ENCODE measurements around the gene TSPEAR. TPM values are rescaled to one million over a fixed set of nuclear protein-coding genes. Genes with fewer than 3 reads are reported as not detected.

TSPEAR gene
- total and polyA plus RNA-seq, 2 donors (not counting 1 experiment from before 2014, with no cell fraction given): not detected

- no peak overlapping the region for H3K4me3 Mint-ChIP-seq
- Histone ChIP-seq H3K4me3 (ENCODE audit: control extremely low read depth in 1 of 5, extremely low read depth in 1 of 5, insufficient read depth in 1 of 5, low read depth in 2 of 5, low read length in 4 of 5) (no peak overlapping the region), H3K27ac (ENCODE audit: low read length in 2 of 2) (no peak overlapping the region), H2AFZ (ENCODE audit: insufficient read depth, low read depth, low read length, poor library complexity, severe bottlenecking) (no peak overlapping the region), H3K9me3 (ENCODE audit: control extremely low read depth in 1 of 3, control insufficient read depth in 2 of 3, insufficient read depth in 1 of 3, low read length in 2 of 3) (peaks cover 0 to 3% (median 0%) of the 10 kb centered on the region in 3 donors), H3K27me3 (replicated peaks in 1 of 4; ENCODE audit: control extremely low read depth in 1 of 4, control insufficient read depth in 3 of 4, insufficient read depth in 4 of 4, low read length in 3 of 4) (no peaks in the 10 kb centered on the region), H3K36me3 (replicated peaks in 1 of 2; ENCODE audit: control extremely low read depth in 1 of 2, control insufficient read depth in 1 of 2, extremely low read depth in 1 of 2, insufficient read depth in 2 of 2, low read length in 1 of 2) (no peaks in the 10 kb centered on the region), H3K4me1 (ENCODE audit: control insufficient read depth in 2 of 2, insufficient read depth in 2 of 2, low read length in 2 of 2) (no peaks in the 10 kb centered on the region), H3K79me2 (ENCODE audit: control insufficient read depth, insufficient read depth, low read length) (no peaks in the 10 kb centered on the region), H4K20me1 (ENCODE audit: control insufficient read depth, insufficient read depth, low read length, poor library complexity, severe bottlenecking) (no peaks in the 10 kb centered on the region), H3K9ac (ENCODE audit: low read length) (no peak overlapping the region), H3K4me2 (replicated peaks; ENCODE audit: low read depth, low read length, poor library complexity, severe bottlenecking) (no peak overlapping the region)
- H3K27ac Mint-ChIP-seq: no peak overlapping the region
- ChIA-PET CTCF (no interaction called here), POLR2A (no interaction called here)
- WGBS (ENCODE audit: insufficient coverage): 81% methylated on average over 22 of the region's 23 CpGs
- DNase-seq: no peak
- TF ChIP-seq EZH2 (IDR thresholded peaks at IDR 0.05; ENCODE audit: borderline replicate concordance, insufficient read depth, low read depth, low read length, poor library complexity, severe bottlenecking): no peak
- TF ChIP-seq, protein P1, sequence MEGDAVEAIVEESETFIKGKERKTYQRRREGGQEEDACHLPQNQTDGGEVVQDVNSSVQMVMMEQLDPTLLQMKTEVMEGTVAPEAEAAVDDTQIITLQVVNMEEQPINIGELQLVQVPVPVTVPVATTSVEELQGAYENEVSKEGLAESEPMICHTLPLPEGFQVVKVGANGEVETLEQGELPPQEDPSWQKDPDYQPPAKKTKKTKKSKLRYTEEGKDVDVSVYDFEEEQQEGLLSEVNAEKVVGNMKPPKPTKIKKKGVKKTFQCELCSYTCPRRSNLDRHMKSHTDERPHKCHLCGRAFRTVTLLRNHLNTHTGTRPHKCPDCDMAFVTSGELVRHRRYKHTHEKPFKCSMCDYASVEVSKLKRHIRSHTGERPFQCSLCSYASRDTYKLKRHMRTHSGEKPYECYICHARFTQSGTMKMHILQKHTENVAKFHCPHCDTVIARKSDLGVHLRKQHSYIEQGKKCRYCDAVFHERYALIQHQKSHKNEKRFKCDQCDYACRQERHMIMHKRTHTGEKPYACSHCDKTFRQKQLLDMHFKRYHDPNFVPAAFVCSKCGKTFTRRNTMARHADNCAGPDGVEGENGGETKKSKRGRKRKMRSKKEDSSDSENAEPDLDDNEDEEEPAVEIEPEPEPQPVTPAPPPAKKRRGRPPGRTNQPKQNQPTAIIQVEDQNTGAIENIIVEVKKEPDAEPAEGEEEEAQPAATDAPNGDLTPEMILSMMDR (IDR thresholded peaks at IDR 0.05): no peak
- intact Hi-C loops (cut with micrococcal nuclease): no loop called here
- no peak for ATAC-seq (ENCODE audit: low read depth)
- no peaks in the 10 kb centered on the region for H3K4me1 Mint-ChIP-seq
- peaks cover 8% of the 10 kb centered on the region for H3K27me3 Mint-ChIP-seq
- no peaks in the 10 kb centered on the region for H3K9me3 Mint-ChIP-seq (ENCODE audit: insufficient read depth)
Measured at GRCh38 chr21:44529503-44530125, 181.8 kb downstream of the TSPEAR start.

DNA sequence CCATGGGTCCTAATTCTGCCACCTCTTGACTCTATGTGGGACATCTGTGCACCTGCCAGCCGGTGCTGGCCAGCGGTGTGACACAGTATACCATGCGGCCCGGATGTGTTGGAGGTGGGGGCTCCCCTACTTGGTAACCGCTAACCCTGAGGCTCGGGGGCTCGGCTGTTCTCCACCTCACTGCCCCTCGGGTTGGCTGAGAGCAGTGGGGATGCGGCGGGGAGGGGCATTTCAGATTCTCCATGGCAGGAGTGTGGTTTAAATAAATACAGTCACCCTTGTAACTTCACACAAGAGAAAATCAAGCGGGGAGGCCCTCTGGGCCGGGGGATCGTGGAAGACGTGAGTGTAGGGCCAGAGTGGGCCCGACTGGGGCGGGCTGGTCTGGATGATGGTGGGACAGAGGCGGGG, 182.4 kb downstream of the TSPEAR start:
- H3K27me3 Mint-ChIP-seq: peaks cover 8% of the 10 kb centered on the region
- no peaks in the 10 kb centered on the region for H3K36me3 ChIP-seq (replicated peaks in 1 of 2; ENCODE audit: control extremely low read depth in 1 of 2, control insufficient read depth in 1 of 2, extremely low read depth in 1 of 2, insufficient read depth in 2 of 2, low read length in 1 of 2)
- no peaks in the 10 kb centered on the region for H3K4me1 ChIP-seq (ENCODE audit: control insufficient read depth in 2 of 2, insufficient read depth in 2 of 2, low read length in 2 of 2)
- H3K79me2 ChIP-seq (ENCODE audit: control insufficient read depth, insufficient read depth, low read length): no peaks in the 10 kb centered on the region
- no peak overlapping the region for H3K9ac ChIP-seq (ENCODE audit: low read length)
- WGBS (ENCODE audit: insufficient coverage): 94% methylated on average over 12 of the region's 17 CpGs
- ChIA-PET CTCF (no interaction called here), POLR2A (no interaction called here)
- no peaks in the 10 kb centered on the region for H4K20me1 ChIP-seq (ENCODE audit: control insufficient read depth, insufficient read depth, low read length, poor library complexity, severe bottlenecking)
- H3K27me3 ChIP-seq (replicated peaks in 1 of 4; ENCODE audit: control extremely low read depth in 1 of 4, control insufficient read depth in 3 of 4, insufficient read depth in 4 of 4, low read length in 3 of 4): no peaks in the 10 kb centered on the region
- H3K27ac ChIP-seq (ENCODE audit: low read length in 2 of 2): no peak overlapping the region
- TF ChIP-seq EZH2 (IDR thresholded peaks at IDR 0.05; ENCODE audit: borderline replicate concordance, insufficient read depth, low read depth, low read length, poor library complexity, severe bottlenecking): no peak
- TF ChIP-seq, protein P1 (IDR thresholded peaks at IDR 0.05): no peak
- no peak for DNase-seq
- H3K27ac Mint-ChIP-seq: no peak overlapping the region
- no peak for ATAC-seq (ENCODE audit: low read depth)
- no peak overlapping the region for H2AFZ ChIP-seq (ENCODE audit: insufficient read depth, low read depth, low read length, poor library complexity, severe bottlenecking)
- H3K9me3 Mint-ChIP-seq (ENCODE audit: insufficient read depth): no peaks in the 10 kb centered on the region
- H3K4me3 Mint-ChIP-seq: no peak overlapping the region
- H3K4me2 ChIP-seq (replicated peaks; ENCODE audit: low read depth, low read length, poor library complexity, severe bottlenecking): no peak overlapping the region
- intact Hi-C loops (cut with micrococcal nuclease): no loop called here
- H3K4me1 Mint-ChIP-seq: no peaks in the 10 kb centered on the region
- H3K9me3 ChIP-seq (ENCODE audit: control extremely low read depth in 1 of 3, control insufficient read depth in 2 of 3, insufficient read depth in 1 of 3, low read length in 2 of 3): no peaks in the 10 kb centered on the region
- no peak overlapping the region for H3K4me3 ChIP-seq (ENCODE audit: control extremely low read depth in 1 of 5, extremely low read depth in 1 of 5, insufficient read depth in 1 of 5, low read depth in 2 of 5, low read length in 4 of 5)

All from B cell (primary cell).